ENCODE data around the gene DYNLT2B.
"Not testable (repeated sequence)": the region's sequence is repeated elsewhere in the genome, so short reads cannot be mapped to it uniquely, and the experiment has no call there.

DYNLT2B gene

DNA sequence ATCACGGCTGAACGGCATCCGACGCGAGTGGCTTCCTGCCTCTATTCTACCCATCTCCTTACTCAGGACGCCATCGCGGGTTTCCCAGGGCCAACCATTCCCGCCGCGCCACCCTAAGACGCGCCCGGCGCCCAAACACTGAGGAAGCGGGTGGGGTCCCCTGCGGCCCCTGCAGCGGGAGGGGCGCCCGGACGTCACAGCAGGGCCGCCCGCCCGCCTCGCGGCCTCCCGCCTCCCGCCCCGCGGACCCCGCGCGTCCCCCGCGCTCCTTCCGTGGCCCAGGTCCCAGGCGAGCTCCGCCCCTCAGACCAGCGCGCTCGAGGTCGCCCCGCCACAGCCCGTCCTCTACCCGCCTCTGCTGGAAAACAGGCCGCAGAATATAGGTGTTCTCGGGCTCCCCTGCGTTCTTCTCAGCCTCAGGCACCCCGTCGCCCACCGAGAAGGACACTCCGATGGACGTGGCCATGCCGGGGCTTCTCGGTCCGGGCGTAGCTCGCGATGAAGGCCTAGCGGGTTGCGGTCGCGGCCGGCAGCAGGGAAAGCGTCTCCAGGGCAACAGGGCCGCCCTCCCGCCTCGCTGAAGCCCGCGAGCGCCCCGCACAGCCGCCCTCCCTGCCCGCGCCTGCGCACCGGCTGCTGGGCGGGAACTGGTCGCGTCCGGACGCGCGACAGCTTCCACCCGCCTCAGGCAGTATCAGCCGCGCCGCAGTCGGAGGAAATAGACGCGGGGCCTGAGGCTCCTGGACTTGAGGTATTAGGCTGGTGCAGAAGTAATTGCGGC, at the start of gene DYNLT2B:
DYNLT2B (minus strand) TSS at position 554 of the 781 bp plus-strand sequence; CDS start at position 466, 88 bp downstream.
- DNase-seq (ENCODE audit: low spot score), result peak; percentile 93

DNA sequence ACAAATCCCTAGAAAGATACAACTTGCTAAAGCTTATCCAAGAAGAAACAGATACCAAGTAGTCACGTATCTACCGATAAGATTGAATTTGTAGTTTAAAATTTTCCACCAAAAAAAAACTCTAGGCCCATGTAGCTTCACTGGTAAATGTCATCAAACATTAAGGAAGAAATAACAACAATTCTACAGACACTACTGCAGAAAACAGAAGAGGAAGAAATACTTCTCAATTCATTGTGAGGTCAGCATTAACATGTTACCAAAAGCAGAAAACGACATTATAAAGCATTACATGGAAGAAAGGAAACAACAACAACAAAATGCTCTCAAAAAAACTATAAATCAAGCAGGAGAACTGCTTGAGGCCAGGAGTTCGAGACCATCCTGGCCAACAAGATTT, 47.7 kb upstream of the DYNLT2B start:
- DNase-seq (ENCODE audit: low spot score), result no peak

DNA sequence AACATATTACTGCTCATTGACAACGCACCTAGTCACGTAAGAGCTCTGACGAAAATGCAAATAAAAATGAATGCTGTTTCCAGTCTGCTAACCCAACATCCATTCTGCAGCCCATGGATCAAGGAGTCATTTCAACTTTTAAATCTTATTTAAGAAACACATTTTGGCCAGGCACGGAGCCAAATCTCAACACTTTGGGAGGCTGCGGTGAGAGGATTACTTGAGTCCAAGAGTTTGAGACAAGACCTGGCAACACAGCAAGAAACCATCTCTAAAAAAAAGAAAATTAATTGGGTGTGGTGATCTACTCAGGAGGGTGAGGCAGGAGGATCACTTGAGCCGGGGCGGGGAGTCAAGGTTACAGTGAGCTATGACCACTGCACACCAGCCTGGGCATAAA, 42.5 kb upstream of the DYNLT2B start:
- DNase-seq (ENCODE audit: low spot score), result no peak

DNA sequence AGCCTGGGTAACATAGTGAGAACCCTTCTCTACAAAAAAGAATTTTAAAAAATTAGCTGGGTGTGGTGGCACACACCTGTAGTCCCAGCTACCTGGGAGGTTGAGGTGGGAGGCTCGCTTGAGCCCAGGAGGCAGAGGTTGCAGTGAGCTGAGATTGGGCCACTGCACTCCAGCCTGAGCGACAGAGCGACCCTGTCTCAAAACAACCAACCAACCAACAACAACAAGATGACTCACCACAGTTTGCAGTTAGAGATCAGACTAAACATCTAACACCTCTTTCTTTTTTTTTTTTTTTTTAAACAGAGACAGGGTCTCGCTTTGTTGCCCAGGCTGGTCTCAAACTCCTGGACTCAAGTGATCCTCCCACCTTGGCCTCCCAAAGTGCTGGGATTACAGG, 40.5 kb upstream of the DYNLT2B start:
- not testable (repeated sequence) for DNase-seq (ENCODE audit: low spot score)

DNA sequence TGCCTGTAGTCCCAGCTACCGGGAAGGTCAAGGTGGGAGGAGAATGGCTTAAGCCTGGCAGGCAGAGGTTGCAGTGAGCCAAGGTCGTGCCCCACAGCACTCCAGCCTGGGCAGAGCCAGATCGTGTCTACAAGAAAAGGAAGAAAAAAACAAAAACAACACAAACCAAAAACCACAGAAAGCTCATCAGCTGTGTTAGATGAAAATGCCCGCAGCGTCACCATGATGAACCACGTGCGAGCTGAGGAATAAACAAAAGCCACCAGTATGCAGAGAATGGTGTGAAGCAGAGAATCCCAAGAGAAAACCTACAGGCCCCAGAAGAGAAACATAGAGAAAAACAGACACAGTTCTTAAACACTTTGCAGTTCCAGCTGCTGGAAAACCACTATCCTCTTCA, 39.9 kb upstream of the DYNLT2B start:
- no peak for DNase-seq (ENCODE audit: low spot score)

DNA sequence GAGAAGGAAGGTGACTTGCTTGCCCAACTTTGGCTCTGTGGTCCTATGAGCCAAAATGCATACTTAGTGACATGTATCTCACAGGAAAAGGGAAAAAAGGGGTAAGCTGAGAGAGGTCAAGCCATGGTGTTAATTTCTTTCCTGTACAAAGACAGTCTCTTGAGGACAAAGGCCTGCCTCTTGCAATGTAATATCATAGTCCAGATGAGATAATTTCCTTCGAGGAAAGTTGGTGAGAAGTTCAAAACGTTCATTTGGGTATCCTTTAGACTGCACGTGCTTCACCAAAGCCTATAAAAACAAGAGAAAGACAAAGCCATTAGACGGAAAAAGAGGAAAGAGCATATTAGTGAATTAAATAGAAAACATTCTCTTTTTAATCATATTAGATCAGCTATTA, 38.5 kb upstream of the DYNLT2B start:
- no peak for DNase-seq (ENCODE audit: low spot score)

DNA sequence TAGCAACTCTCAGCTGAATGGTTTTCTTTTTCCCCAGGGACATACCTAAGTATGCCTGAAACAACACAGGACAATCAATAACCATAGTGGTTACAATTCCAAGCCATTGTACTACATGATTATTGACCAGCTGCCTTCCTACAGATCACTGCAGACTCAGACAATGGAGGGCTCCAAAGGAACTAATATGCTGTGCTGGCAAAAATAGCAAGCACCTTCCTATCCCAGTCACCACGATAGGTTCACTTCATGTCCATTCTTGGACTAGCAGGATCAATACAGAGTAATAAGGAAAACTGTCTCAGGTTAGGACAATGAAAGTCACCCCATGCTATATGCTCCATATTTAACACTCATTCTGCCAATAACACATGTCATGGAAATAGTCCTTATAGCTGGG, 37.6 kb upstream of the DYNLT2B start:
- DNase-seq (ENCODE audit: low spot score), result no peak

DNA sequence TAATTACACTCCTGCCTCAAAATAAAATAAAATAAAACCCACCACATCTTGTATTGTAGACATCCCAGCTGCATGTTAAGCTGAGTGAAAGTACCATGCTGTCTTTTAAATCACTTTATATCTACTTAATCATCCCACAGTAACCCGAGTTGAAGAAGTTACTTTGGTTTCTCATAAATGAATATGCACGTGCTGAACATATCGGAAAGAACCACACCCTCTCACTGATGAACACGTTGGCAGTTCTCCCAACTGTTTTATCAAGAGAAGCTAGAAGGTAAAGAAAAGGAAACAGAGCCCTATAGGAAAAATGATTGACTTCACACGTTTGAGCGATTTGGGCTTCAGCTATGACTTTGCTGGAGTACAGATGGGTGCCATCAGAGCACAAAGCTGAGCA, 36.1 kb upstream of the DYNLT2B start:
- DNase-seq (ENCODE audit: low spot score), result no peak

DNA sequence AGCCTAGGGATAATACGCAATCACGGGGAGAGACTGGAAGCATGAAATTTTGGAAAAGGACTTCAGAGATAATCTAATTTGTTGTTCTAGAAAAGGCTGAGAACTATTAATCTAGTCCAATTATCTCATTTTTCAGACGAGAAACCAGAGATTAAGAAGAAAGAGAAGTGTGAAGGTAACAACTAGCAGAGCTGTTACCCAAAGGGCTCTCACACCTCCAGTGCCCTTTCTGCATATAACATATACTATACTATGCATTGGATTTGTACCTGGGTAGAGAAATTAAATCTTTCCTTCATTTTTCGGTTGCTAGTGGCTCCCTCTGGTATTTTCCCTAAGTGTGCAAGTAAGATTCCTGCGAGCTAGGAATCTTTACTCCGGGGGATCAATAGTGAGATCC, 33.5 kb upstream of the DYNLT2B start:
- no peak for DNase-seq (ENCODE audit: low spot score)

DNA sequence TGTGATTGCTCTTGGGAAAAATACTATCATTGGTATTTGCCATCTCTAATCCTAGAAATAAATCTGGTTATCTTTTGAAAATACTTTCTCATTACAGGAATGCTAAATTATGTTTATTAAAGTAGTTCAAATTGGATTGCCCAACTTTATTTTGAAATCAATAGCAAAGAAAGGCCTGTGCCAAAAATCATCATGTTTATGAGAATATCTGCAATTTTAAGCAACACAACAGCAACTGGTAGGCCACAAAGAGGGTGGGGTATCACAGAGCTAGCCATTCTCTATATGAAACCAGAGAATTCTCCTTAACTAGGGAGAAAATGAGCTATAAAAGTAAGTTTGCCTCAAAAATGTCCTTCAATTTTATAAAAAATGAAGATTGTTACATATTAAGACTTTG, 32.0 kb upstream of the DYNLT2B start:
- DNase-seq (ENCODE audit: low spot score), result no peak

DNA sequence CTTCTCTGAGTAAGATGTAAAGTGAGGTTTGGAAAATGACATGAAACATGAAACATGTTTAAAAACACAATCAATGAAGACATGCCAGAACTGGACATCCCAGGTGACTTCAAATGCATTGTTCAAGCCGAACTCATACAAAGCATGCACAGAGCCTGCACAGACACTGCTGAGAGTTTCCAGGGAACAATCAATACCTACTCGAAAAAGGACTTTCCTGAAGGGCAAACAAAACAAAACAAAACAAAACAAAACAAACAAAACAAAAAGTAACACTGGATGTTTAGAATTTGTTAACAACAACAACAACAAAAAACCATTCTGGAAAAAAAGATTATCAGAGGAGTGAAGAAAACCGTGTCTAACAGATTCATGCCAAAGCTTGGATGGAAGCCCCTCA, 30.7 kb upstream of the DYNLT2B start:
- no peak for DNase-seq (ENCODE audit: low spot score)

DNA sequence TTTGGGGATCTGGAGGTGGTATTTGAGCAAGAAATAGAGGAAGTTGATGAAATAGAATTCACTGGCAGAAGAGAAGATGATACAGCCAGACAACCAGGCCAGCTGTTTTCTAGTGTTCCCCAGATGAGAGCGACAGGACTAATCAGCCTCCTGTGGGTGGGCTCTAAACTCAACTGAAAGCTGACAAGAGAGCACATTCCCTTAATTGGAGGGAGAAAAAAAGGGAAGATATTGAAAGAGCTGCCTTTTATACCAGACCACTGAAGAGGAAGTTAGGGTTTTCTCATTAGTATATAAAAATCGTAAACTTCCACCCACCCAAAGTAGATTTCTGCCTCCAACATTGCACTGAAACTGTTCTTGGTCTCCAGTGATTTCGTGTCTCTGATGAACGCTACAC, 26.6 kb upstream of the DYNLT2B start:
- DNase-seq (ENCODE audit: low spot score), result no peak

DNA sequence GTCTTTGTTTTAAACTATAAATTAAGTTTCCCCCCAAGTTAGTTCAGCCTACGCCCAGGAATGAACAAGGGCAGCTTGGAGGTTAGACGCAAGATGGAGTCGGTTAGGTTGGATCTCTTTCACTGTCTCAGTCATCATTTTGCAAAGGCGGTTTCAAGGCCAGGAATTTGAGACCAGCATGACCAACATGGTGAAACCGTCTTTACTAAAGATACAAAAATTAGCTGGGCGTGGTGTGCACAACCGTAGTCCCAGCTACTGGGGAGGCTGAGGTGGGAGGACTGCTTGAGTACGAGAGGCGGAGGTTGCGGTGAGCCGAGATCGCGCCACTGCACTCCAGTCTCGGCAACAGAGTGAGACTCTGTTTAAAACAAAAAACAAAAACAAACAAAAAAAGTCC, 25.9 kb upstream of the DYNLT2B start:
- DNase-seq (ENCODE audit: low spot score), result not testable (repeated sequence)

DNA sequence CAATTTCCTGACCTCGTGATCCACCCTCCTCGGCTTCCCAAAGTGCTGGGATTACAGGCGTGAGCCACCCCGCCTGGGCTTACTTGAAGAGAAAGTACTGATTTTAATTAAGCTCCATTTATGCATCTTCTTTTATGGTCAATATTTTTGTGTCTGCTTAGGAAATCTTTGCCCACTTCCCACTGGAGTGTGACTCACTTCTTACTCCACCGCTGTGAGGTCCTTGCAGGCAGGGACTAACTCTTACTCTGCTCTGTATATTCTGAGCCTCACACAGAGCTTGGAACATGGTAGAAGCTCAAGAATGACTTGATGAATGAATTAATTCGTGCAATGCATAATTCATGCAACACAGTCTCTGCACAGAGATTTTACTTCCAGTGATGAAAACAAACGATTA, 23.1 kb upstream of the DYNLT2B start:
- no peak for DNase-seq (ENCODE audit: low spot score)

DNA sequence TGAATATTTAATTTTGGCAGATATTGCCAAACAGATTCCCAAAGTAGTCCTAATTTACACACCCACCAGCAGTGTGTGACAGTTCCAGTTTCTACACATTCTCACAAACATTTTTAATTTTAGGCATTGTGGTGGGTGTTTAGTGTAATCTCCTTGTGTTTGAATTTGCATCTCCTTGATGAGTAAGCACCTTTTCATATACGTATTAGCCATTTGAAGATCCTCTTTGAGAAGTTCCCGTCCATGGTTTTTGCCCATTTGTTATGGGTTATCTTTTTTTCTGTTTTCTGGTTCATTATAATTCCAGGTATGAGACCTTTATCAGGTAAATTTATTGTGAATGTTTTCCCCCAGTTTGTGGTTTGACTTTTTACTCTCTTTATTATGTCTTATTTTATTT, 22.4 kb upstream of the DYNLT2B start:
- no peak for DNase-seq (ENCODE audit: low spot score)

DNA sequence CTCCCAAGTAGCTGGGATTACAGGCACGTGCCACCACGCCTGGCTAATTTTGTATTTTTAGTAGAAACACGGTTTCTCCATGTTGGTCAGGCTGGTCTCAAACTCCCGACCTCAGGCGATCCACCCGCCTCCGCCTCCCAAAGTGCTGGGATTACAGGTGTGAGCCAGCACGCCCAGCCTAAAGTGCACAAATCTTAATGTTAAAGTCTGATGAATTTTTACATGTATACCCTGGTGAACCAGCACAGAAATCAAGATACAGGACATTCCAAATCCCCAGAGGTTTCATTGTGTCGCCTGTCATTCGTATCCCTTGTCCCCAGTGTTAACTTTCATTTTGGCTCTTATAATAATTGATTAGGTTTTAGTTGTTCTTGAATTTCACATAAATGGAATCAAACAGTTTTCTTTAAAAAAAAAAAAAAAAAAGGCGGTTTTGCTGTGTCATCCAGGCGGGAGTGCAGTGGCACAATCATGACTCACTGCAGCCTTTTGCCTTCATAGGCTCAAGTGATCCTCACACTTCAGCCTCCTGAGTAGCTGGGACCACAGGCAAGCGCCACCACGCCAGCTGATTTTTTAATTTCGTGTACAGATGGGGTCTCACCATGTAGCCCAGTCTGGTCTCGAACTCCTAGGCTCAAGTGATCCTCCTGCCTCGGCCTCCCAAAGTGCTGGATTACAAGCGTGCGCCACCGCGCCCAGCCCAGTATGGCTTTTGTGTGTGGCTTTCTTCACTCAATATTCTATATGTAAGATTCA, 21.6 kb upstream of the DYNLT2B start:
- no peak for DNase-seq (ENCODE audit: low spot score)

DNA sequence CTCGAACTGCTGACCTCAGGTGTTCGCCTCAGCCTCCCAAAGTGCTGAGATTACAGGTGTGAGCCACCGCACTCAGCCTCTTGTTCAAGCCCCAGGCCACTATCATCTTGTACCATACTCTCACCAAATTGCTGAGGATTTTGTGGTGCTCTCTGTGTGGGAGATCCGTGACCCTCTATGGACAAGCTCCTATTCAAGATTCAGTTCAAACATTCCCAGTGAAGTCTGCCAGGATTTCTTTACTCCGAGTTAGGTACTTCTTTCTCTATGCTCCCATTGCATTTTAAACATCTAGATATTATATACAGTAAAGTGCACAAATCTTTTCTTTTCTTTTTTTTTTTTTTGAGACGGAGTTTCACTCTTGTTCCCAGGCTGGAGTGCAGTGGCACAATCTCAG, 21.0 kb upstream of the DYNLT2B start:
- DNase-seq (ENCODE audit: low spot score), result no peak

DNA sequence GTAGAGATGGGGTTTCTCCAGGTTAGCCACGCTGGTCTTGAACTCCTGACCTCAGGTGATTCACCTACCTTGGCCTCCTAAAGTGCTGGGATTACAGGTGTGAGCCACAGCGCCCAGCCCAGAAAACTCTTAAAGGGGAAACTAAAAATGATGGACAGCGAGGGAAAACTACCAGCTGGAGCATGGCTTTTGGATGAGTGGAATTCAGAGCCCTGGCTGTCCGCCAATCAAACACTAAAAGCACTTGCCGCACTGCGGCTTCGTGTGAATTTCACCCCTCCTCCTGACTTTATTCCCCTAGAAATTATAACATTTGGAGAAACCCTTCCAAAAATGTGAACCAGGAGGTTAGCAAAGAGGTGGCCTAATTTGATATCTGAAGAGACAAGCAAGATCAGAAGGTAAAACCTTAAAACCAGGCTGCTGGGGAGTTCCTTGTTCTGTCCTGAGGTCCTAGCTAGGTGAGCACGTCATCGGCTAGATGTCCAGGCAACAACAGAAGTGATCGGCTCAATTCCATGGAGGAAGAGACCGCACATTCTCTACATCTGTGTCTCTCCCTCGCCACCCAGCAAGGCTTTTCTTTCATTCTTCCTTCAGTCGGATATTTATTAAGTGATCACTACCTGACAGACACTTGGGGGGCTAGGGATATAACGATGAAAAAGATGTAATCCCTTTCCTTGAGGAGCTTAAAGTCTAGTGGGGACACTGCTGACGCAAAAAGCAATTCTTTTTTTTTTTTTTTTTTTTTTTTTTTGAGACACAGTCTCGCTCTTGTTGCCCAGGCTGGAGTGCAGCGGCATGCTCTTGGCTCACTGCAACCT, 18.5 kb upstream of the DYNLT2B start:
- DNase-seq (ENCODE audit: low spot score), result no peak

DNA sequence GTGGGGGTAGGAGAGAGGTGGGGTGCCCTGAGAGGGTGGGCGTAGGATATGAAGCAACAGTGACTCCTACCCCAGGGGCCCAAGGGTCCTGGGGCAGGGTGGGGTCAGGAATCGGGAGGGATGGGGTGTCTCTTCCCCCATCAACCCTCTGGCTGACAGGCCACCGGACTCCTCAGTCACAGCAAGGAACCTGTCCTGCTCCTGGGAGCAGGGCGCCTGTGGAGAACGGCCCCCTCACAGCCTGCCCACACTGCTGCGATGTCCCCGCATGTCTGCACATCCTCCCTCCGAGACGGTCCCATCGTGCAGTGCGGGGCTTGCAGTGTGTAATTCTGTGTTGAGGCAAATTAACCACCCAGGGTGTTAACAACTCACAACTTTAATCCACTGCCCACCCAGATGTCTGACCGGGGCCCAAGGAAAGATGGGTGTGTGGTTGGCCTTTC, 17.5 kb upstream of the DYNLT2B start:
- no peak for DNase-seq (ENCODE audit: low spot score)

DNA sequence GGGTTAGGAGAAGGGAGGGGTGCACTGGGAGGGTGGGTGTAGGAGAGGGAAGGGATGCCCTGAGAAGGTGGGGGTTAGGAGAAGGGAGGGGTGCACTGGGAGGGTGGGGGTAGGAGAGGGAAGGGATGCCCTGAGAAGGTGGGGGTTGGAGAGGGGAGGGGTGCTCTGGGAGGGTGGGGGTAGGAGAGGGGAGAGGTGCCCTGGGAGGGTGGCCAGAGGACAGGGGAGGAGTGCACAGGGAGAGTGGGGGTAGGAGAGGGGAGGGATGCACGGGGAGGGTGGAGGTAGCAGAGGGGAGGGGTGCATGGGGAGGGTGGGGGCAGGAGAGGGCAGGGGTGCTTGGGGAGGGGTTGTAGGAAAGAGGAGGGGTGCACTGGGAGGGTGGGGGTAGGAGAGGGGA, 16.9 kb upstream of the DYNLT2B start:
- DNase-seq (ENCODE audit: low spot score), result no peak

DNA sequence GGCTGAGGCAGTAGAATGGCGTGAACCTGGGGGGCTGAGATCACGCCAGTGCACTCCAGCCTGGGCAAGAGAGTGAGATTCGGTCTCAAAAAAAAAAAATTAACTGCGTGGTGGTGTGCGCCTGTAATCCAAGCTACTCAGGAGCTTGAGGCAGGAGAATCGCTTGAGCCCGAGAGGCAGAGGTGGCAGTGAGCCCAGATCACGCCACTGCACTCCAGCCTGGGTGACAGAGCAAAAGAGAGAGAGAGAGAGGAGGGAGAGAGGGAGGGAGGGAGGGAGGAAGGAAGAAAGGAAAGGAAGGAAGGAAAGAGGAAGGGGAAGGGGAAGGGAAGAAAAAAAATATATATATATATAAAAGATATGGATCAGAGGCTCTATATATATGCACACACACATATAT, 14.1 kb upstream of the DYNLT2B start:
- DNase-seq (ENCODE audit: low spot score), result no peak

DNA sequence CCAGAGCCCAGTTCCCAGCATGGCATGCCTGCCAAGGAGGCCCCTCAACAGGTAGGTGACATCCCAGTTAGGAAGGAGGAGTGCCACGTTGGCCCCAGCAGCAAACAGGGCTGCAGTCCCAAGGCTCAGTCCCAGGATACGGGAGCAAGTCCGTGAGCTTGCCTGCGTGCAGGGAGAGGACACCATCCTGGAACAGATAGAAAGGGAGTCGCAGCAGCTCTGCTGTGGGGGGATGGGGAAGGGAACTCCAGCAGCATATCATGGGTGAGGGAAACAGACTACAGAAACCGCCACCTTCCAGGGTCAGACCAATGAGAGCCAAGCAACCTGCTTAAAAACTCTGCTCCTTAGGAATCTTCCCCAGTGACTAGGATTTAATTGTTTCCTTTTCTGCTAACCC, 9.4 kb upstream of the DYNLT2B start:
- DNase-seq (ENCODE audit: low spot score), result no peak

DNA sequence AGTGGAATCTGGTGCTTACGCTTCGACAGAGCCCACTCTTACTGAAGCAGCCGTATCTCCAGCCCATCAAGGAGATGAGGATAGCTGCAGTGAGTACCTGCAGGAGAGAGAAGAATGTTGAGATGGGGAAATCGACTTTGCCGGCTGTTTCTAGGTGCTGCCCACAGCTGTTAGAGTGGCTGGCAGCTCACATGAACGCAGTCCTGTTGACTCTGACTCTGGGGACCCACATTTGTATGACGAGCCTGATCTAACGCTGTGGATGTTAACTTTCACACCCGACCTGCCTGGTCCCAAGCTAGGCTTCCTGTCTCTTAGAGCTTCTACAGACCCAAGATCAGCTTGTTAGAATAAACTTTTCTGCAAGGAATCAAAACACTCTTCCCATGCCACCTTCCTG, 8.9 kb upstream of the DYNLT2B start:
- no peak for DNase-seq (ENCODE audit: low spot score)
